ENCODE data around the gene DOK7. TPM values are rescaled to one million over a fixed set of nuclear protein-coding genes. Genes with fewer than 3 reads are reported as not detected.
A peak's percentile ranks its signal among the peaks of the same experiment; 100 is the strongest.

DOK7 gene
- total and polyA plus RNA-seq, 2 donors (not counting 1 experiment from before 2014, with no cell fraction given) = 0.17 TPM; not detected in 1

DNA sequence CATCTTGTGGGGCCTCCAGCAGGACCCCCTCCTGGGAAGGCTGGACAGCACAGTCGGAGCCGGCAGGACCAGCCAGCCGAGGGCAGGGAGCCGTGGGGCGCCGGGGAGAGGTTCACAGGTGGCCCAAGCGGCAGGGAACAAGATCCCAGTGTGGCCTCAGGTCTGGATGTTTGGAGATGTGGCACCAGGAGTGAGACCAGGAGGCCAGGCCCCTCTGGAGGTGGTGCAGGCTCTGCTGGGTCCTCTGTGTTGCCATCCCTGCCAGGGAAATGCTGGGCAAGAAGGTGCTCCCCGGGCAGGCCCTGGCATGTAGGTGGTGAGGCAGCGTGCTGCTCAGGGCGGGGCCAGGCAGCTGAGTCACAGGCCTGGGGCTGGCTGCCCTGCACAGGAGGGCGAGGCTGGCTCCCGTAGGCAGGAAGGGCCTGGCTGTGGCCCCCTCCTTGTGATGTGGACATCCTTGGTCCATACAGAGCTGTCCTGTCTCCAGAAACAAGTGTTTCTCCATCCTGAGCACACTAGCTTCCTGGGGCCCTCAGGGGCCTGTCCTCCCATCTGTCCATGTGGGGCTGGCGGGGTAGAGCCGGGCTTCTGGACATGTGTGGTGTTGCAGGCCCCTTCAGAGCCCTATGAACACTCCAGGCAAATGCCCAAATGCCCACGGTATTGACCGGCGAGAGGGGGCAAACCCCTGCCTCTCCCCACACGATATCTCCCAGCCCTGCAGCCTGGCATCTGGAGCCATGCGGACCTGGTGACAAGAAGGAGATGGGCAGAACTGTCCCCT is 26.1 kb upstream of the DOK7 start:
- peak; percentile 39 to 63 for DNase-seq (ENCODE audit: low read depth in 2 of 2)
- H2AFZ ChIP-seq (ENCODE audit: low read length) = no peak overlapping the region
- H3K4me1 ChIP-seq (ENCODE audit: control insufficient read depth, extremely low read depth, insufficient read depth, low read length) = no peaks in the 10 kb centered on the region
- peak overlapping the region; percentile 39 for H3K27ac ChIP-seq (ENCODE audit: insufficient read depth, low read length)
- H3K9ac ChIP-seq (ENCODE audit: insufficient read depth, low read length) = no peak overlapping the region
- H3K9me3 ChIP-seq (ENCODE audit: control insufficient read depth, insufficient read depth, low read depth, low read length) = no peaks in the 10 kb centered on the region
- no peaks in the 10 kb centered on the region for H4K20me1 ChIP-seq (ENCODE audit: control insufficient read depth, extremely low read depth, insufficient read depth, low read length)
- TF ChIP-seq, protein P1, sequence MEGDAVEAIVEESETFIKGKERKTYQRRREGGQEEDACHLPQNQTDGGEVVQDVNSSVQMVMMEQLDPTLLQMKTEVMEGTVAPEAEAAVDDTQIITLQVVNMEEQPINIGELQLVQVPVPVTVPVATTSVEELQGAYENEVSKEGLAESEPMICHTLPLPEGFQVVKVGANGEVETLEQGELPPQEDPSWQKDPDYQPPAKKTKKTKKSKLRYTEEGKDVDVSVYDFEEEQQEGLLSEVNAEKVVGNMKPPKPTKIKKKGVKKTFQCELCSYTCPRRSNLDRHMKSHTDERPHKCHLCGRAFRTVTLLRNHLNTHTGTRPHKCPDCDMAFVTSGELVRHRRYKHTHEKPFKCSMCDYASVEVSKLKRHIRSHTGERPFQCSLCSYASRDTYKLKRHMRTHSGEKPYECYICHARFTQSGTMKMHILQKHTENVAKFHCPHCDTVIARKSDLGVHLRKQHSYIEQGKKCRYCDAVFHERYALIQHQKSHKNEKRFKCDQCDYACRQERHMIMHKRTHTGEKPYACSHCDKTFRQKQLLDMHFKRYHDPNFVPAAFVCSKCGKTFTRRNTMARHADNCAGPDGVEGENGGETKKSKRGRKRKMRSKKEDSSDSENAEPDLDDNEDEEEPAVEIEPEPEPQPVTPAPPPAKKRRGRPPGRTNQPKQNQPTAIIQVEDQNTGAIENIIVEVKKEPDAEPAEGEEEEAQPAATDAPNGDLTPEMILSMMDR (conservative IDR thresholded peaks at IDR 0.05 in 1 of 2, IDR thresholded peaks at IDR 0.05 in 1 of 2; ENCODE audit: low read depth in 1 of 2, low read length in 2 of 2) = no peak
- no peak for TF ChIP-seq EZH2 (IDR thresholded peaks at IDR 0.05; ENCODE audit: low read length, missing control alignments)
- no peak overlapping the region for H3K4me3 ChIP-seq (replicated peaks in 1 of 4; ENCODE audit: control extremely low read depth in 1 of 4, insufficient read depth in 1 of 4, low read depth in 3 of 4, low read length in 4 of 4)
- H3K4me2 ChIP-seq (ENCODE audit: extremely low read depth, insufficient read depth, low read length) = no peak overlapping the region
- H3K79me2 ChIP-seq (ENCODE audit: control insufficient read depth, insufficient read depth, low read length) = no peaks in the 10 kb centered on the region
- H3K36me3 ChIP-seq (ENCODE audit: control insufficient read depth, insufficient read depth, low read length) = no peaks in the 10 kb centered on the region
- H3K27me3 ChIP-seq (ENCODE audit: control insufficient read depth, insufficient read depth, low read length) = no peaks in the 10 kb centered on the region

DNA sequence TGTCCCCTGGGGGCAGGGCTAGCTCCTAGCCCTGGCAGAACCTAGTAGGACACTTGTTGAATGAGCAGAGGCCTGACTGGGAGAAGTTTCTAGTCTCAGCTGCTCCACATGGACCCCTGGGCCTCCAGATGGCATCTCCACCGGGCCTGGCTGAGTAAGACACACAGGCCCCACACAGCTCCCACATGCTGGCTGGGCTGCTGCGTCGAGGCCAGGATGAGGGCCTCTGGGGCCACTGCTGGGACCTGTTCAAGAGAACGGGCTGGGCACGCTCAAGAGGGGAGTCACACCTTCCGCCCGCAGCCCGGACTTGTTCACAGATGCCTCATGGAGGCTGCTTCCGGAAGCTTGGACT is 25.5 kb upstream of the DOK7 start:
- DNase-seq (ENCODE audit: low read depth in 2 of 2) = no peak
- no peak overlapping the region for H3K9ac ChIP-seq (ENCODE audit: insufficient read depth, low read length)
- H4K20me1 ChIP-seq (ENCODE audit: control insufficient read depth, extremely low read depth, insufficient read depth, low read length) = no peaks in the 10 kb centered on the region
- no peaks in the 10 kb centered on the region for H3K79me2 ChIP-seq (ENCODE audit: control insufficient read depth, insufficient read depth, low read length)
- no peak overlapping the region for H3K27ac ChIP-seq (ENCODE audit: insufficient read depth, low read length)
- H3K4me1 ChIP-seq (ENCODE audit: control insufficient read depth, extremely low read depth, insufficient read depth, low read length) = no peaks in the 10 kb centered on the region
- no peak overlapping the region for H3K4me2 ChIP-seq (ENCODE audit: extremely low read depth, insufficient read depth, low read length)
- no peak overlapping the region for H2AFZ ChIP-seq (ENCODE audit: low read length)
- H3K27me3 ChIP-seq (ENCODE audit: control insufficient read depth, insufficient read depth, low read length) = no peaks in the 10 kb centered on the region
- TF ChIP-seq, protein P1 (conservative IDR thresholded peaks at IDR 0.05 in 1 of 2, IDR thresholded peaks at IDR 0.05 in 1 of 2; ENCODE audit: low read depth in 1 of 2, low read length in 2 of 2) = no peak
- TF ChIP-seq EZH2 (IDR thresholded peaks at IDR 0.05; ENCODE audit: low read length, missing control alignments) = no peak
- no peak overlapping the region for H3K4me3 ChIP-seq (replicated peaks in 1 of 4; ENCODE audit: control extremely low read depth in 1 of 4, insufficient read depth in 1 of 4, low read depth in 3 of 4, low read length in 4 of 4)
- no peaks in the 10 kb centered on the region for H3K9me3 ChIP-seq (ENCODE audit: control insufficient read depth, insufficient read depth, low read depth, low read length)
- no peaks in the 10 kb centered on the region for H3K36me3 ChIP-seq (ENCODE audit: control insufficient read depth, insufficient read depth, low read length)

DNA sequence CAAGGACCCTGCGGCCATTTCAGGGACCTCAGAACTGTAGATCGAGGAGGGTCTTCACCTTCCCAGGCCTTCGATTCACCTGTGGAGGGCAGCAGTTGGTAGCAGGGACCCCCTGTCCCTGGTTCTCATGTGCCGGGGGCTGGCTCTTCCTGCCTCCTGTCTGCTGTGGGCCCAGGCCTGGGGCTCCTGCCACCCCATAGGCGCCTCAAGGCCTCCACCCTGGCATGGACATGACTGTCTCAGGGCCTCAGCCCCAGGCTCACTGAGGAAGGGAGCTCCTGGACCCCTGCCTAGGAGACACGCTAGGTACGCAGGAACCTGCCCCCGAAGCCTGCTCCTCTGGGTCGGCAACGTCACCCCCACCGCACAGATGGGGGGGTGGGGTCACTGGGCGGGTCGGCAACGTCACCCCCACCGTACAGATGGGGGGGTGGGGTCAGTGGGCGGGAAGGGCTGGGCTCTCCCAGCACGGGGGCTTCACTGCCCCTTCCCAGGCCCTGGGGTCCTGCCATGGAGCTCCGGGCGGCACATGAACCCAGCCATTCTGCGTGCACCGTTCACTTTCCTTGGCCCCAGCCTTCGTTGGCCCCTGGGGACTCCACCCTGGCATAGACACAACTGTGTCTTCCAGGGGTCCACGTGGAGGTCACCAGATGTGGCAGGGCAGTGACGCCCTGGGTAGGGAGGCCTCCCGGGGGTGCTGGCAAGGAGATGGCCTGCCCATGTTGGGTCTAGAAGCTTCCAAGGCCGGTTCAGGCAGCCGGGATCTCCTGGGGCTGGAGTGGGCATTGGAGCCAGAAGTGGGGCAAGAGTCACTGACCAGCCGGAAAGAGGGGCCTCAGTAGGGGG is 24.9 kb upstream of the DOK7 start:
- DNase-seq (ENCODE audit: low read depth in 2 of 2) = no peak

More for the DNA sequence above, 24.9 kb upstream of the DOK7 start:
- Histone ChIP-seq H3K36me3 (ENCODE audit: control insufficient read depth, insufficient read depth, low read length) (no peaks in the 10 kb centered on the region), H3K4me3 (replicated peaks in 1 of 4; ENCODE audit: control extremely low read depth in 1 of 4, insufficient read depth in 1 of 4, low read depth in 3 of 4, low read length in 4 of 4) (no peak overlapping the region), H3K9ac (ENCODE audit: insufficient read depth, low read length) (no peak overlapping the region), H2AFZ (ENCODE audit: low read length) (no peak overlapping the region), H3K27ac (ENCODE audit: insufficient read depth, low read length) (no peak overlapping the region), H3K4me2 (ENCODE audit: extremely low read depth, insufficient read depth, low read length) (no peak overlapping the region), H3K9me3 (ENCODE audit: control insufficient read depth, insufficient read depth, low read depth, low read length) (no peaks in the 10 kb centered on the region), H4K20me1 (ENCODE audit: control insufficient read depth, extremely low read depth, insufficient read depth, low read length) (no peaks in the 10 kb centered on the region), H3K27me3 (ENCODE audit: control insufficient read depth, insufficient read depth, low read length) (no peaks in the 10 kb centered on the region), H3K4me1 (ENCODE audit: control insufficient read depth, extremely low read depth, insufficient read depth, low read length) (no peaks in the 10 kb centered on the region), H3K79me2 (ENCODE audit: control insufficient read depth, insufficient read depth, low read length) (no peaks in the 10 kb centered on the region)
- TF ChIP-seq EZH2 (IDR thresholded peaks at IDR 0.05; ENCODE audit: low read length, missing control alignments) = no peak

All from fibroblast of lung (primary cell).